Nephron progenitor cell (in vitro differentiated cells): ENCODE measurements around the gene C19orf53.
A peak's percentile ranks its signal among the peaks of the same experiment; 100 is the strongest.

Experiments used
- DNase-seq: peaks from one replicate; pipeline ENCODE4 v3.0.0; 2021
- H3K27ac Mint-ChIP-seq: 2 replicates; pipeline ENCODE4 v1.8.0; 2021; ENCODE audit warnings: mild to moderate bottlenecking, moderate library complexity, mixed read lengths
- H3K27me3 Mint-ChIP-seq: 2 replicates; pipeline ENCODE4 v1.8.0; 2021; ENCODE audit warnings: mild to moderate bottlenecking, low read depth, mixed read lengths; ENCODE audit not compliant: poor library complexity
- H3K36me3 Mint-ChIP-seq: 2 replicates; pipeline ENCODE4 v1.8.0; 2021; ENCODE audit warnings: low read depth, mixed read lengths
- H3K4me1 Mint-ChIP-seq: 2 replicates; pipeline ENCODE4 v1.8.0; 2021; ENCODE audit warnings: mixed read lengths
- H3K4me3 Mint-ChIP-seq: 2 replicates; pipeline ENCODE4 v1.8.0; 2021; ENCODE audit warnings: mild to moderate bottlenecking, moderate library complexity, mixed read lengths
- H3K9me3 Mint-ChIP-seq: 2 replicates; pipeline ENCODE4 v1.8.0; 2021; ENCODE audit warnings: mild to moderate bottlenecking, moderate library complexity, mixed read lengths
- TF ChIP-seq, protein P1 (sequence below): fragments of 200-600 bp; sonication (generic); IDR thresholded peaks from 2 replicates; pipeline ENCODE4 v1.5.0; 2021; ENCODE audit warnings: antibody characterized with exemption

The C19orf53 gene

DNA sequence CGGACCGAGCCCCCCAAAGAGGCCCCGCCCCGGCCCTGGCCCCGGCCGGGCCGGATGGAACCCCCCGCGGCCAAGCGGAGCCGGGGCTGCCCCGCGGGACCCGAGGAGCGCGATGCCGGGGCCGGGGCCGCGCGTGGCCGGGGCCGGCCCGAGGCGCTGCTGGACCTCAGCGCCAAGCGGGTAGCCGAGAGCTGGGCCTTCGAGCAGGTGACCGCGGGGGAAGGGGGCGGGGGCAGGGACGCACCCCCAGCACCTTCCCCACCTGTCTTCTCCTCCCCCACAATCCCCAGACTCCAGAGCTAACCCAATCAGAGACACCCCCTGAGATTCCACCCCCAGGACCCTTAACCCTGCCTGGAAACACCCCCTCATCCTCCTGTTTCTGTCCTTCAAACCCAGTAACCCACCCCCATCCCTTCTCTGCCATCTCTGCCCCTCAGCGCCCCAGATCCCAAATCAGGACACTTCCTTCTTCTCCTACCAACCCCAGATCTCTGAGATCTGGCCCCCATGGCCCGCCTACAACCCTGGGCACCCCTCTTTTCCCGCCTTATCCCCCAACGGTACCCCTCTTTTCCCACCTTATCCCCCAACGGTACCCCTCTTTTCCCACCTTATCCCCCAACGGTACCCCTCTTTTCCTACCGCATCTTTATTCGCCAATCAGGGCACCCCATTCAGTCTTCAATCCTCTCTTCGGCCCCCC is 21.5 kb downstream of the C19orf53 start:
- Mint-ChIP-seq H3K36me3 (peaks cover 9% of the 10 kb centered on the region), H3K4me3 (peak overlapping the region; percentile 95), H3K27me3 (peaks cover 3% of the 10 kb centered on the region), H3K9me3 (no peaks in the 10 kb centered on the region), H3K27ac (no peak overlapping the region), H3K4me1 (peaks cover 24% of the 10 kb centered on the region)
- TF ChIP-seq, protein P1, sequence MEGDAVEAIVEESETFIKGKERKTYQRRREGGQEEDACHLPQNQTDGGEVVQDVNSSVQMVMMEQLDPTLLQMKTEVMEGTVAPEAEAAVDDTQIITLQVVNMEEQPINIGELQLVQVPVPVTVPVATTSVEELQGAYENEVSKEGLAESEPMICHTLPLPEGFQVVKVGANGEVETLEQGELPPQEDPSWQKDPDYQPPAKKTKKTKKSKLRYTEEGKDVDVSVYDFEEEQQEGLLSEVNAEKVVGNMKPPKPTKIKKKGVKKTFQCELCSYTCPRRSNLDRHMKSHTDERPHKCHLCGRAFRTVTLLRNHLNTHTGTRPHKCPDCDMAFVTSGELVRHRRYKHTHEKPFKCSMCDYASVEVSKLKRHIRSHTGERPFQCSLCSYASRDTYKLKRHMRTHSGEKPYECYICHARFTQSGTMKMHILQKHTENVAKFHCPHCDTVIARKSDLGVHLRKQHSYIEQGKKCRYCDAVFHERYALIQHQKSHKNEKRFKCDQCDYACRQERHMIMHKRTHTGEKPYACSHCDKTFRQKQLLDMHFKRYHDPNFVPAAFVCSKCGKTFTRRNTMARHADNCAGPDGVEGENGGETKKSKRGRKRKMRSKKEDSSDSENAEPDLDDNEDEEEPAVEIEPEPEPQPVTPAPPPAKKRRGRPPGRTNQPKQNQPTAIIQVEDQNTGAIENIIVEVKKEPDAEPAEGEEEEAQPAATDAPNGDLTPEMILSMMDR, result no peak
- no peak for DNase-seq

DNA sequence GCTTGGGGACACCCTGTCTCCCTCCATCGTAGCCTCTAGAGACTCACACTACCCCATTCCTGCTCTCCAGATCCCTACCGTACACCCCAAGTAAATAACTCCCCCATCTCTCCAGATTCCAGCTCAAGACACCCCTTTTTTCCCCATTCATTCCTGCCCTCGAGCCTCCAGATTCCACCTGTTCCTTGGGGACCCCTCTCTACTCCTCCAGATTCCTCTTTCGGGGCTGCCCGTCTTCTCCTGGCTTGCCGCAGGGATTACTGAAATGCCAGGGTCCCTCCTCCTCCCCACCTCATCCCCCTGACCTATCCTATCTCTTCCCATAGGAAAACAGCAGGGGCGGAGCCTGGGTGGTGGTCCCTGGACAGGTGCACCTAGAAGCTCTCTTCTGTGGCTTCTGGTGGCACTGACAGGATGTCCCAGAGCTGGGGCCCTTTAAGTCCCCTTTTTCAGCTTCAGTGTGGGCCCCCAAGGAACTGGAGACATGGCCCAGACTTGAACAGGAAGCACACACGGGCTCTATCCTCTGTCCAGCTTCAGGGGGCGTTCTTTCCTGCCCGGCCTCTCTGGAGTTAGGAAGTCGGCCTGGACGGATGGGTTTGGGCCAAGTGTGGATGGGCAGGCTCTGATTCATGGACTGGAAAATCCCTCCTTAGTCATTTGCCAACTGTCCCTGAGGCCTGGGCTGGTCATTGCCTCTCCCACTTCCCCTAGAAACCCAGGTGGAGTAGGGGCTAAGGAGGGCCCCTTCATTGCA is 22.2 kb downstream of the C19orf53 start:
- peak overlapping the region; percentile 89 for H3K4me3 Mint-ChIP-seq
- TF ChIP-seq, protein P1, result no peak
- H3K9me3 Mint-ChIP-seq, result no peaks in the 10 kb centered on the region
- H3K27me3 Mint-ChIP-seq, result peaks cover 3% of the 10 kb centered on the region
- H3K4me1 Mint-ChIP-seq, result peaks cover 24% of the 10 kb centered on the region
- peak; percentile 36 for DNase-seq
- H3K36me3 Mint-ChIP-seq, result peaks cover 16% of the 10 kb centered on the region
- H3K27ac Mint-ChIP-seq, result no peak overlapping the region

DNA sequence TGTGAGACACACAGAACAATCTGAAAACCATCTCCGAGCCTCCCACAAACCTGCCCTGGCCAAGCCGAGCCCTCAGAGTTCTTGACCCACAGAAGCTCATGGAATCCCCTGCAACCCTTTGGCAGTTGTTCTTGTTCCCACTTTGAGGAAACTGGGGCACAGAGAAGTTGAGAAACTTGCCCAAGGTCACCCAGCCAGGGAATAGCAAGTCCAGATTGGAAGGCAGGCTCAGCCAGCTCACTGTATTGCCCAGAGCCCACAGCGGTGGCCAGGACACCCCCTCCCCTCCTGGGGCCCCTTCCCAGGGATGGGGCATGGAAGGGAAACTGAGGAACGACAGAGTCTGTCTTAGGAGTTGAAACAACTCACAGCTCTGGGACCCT is 22.8 kb downstream of the C19orf53 start:
- H3K4me3 Mint-ChIP-seq, result peak overlapping the region; percentile 89
- H3K4me1 Mint-ChIP-seq, result peaks cover 24% of the 10 kb centered on the region
- H3K36me3 Mint-ChIP-seq, result peaks cover 17% of the 10 kb centered on the region
- DNase-seq, result no peak
- H3K27ac Mint-ChIP-seq, result no peak overlapping the region
- no peaks in the 10 kb centered on the region for H3K9me3 Mint-ChIP-seq
- peaks cover 3% of the 10 kb centered on the region for H3K27me3 Mint-ChIP-seq
- TF ChIP-seq, protein P1, result no peak

DNA sequence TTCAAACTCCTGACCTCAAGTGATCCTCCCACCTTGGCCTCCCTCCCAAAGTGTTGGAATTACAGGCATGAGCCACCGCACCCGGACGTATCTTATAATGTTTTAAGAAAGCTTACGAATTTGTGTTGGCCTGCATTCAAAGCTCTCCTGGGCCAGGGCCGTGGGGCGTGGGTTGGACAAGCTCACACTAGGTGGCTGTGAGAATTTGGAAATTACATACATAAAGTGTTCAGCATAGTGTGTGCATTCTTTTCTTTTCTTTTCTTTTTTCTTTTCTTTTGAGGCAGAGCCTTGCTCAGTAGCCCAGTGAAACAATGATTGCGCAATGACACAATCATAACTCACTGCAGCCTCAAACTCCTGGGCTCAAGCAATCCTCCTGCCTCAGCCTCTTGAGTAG is 23.6 kb downstream of the C19orf53 start:
- peak overlapping the region; percentile 47 for H3K4me3 Mint-ChIP-seq
- H3K27me3 Mint-ChIP-seq, result peaks cover 3% of the 10 kb centered on the region
- no peak for DNase-seq
- peaks cover 21% of the 10 kb centered on the region for H3K36me3 Mint-ChIP-seq
- H3K9me3 Mint-ChIP-seq, result no peaks in the 10 kb centered on the region
- TF ChIP-seq, protein P1, result no peak
- peaks cover 24% of the 10 kb centered on the region for H3K4me1 Mint-ChIP-seq
- no peak overlapping the region for H3K27ac Mint-ChIP-seq

DNA sequence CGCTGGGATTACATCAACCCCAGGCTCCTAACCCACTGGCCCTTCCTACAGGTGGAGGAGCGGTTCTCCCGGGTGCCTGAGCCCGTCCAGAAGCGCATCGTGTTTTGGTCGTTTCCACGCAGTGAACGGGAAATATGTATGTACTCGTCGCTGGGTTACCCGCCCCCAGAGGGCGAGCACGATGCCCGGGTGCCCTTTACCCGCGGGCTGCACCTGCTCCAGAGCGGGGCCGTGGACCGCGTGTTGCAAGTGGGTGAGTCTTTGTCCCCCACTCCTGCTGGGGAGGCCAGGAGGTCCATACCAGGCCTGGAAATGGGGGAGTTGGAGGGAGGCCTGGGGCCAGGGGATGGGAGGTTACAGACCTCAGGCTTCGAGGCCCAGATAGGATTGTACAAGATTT is 25.4 kb downstream of the C19orf53 start:
- H3K9me3 Mint-ChIP-seq, result no peaks in the 10 kb centered on the region
- DNase-seq, result no peak
- no peak overlapping the region for H3K27ac Mint-ChIP-seq
- H3K4me3 Mint-ChIP-seq, result no peak overlapping the region
- peaks cover 28% of the 10 kb centered on the region for H3K36me3 Mint-ChIP-seq
- peaks cover 14% of the 10 kb centered on the region for H3K4me1 Mint-ChIP-seq
- peaks cover 3% of the 10 kb centered on the region for H3K27me3 Mint-ChIP-seq
- TF ChIP-seq, protein P1, result no peak
